ENCODE results near the gene TBX10.

Gene TBX10

GRCh38 chr11:67657300-67657699 lies 17.7 kb upstream of the TBX10 start:
- CTCF ChIA-PET, result interaction anchor here (1.1 to 8.9 kb wide), 6 partner anchors 9 to 29 kb away, joined by 3 to 101 read pairs (median 6); partner anchors contain the start of genes NUDT8 and TBX10
- no peak for TF ChIP-seq CTCF (IDR thresholded peaks at IDR 0.05; ENCODE audit: insufficient read depth, low read length, missing control alignments)
- DNase-seq (ENCODE audit: low read depth, low spot score), result no peak
- no peak overlapping the region for H3K4me3 ChIP-seq (ENCODE audit: low read depth, low read length)
- POLR2A ChIA-PET, result no interaction called here

- POLR2A ChIA-PET, result no interaction called here
These were observed 16.8 kb upstream of the TBX10 start for GRCh38 chr11:67656278-67656922.

GRCh38 chr11:67654225-67654624 lies 14.7 kb upstream of the TBX10 start:
- POLR2A ChIA-PET, result no interaction called here
- no peak overlapping the region for H3K4me3 ChIP-seq (ENCODE audit: low read depth, low read length)
- no peak for DNase-seq (ENCODE audit: low read depth, low spot score)
- no peak for TF ChIP-seq CTCF (IDR thresholded peaks at IDR 0.05; ENCODE audit: insufficient read depth, low read length, missing control alignments)
- CTCF ChIA-PET, result interaction anchor here (8.9 kb wide), 1 partner anchor 26 kb away, joined by 101 read pairs; the partner anchor contains the start of gene NUDT8

More at GRCh38 chr11:67656278-67656922, 16.8 kb upstream of the TBX10 start:
- TF ChIP-seq CTCF (IDR thresholded peaks at IDR 0.05; ENCODE audit: insufficient read depth, low read length, missing control alignments), result no peak
- no peak overlapping the region for H3K4me3 ChIP-seq (ENCODE audit: low read depth, low read length)
- DNase-seq (ENCODE audit: low read depth, low spot score), result no peak
- CTCF ChIA-PET, result interaction anchor here (0.8 to 8.9 kb wide), 6 partner anchors 10 to 72 kb away, joined by 3 to 101 read pairs (median 5); partner anchors contain the start of genes NUDT8 and TBX10

GRCh38 chr11:67652965-67653845 lies 13.6 kb upstream of the TBX10 start:
- ChIA-PET CTCF (no interaction called here), POLR2A (no interaction called here)
- DNase-seq (ENCODE audit: low read depth, low spot score), result no peak
- H3K4me3 ChIP-seq (ENCODE audit: low read depth, low read length), result no peak overlapping the region
- TF ChIP-seq CTCF (IDR thresholded peaks at IDR 0.05; ENCODE audit: insufficient read depth, low read length, missing control alignments), result no peak

- ChIA-PET POLR2A (no interaction called here), CTCF (interaction anchor here (1.2 to 3.2 kb wide), 2 partner anchors 23 to 80 kb away, joined by 3 to 24 read pairs; partner anchors contain the start of gene NUDT8)
- H3K4me3 ChIP-seq (ENCODE audit: low read depth, low read length), result no peak overlapping the region
- no peak for TF ChIP-seq CTCF (IDR thresholded peaks at IDR 0.05; ENCODE audit: insufficient read depth, low read length, missing control alignments)
- DNase-seq (ENCODE audit: low read depth, low spot score), result no peak
These were observed 12.6 kb upstream of the TBX10 start for GRCh38 chr11:67651976-67652781.

Data from AG04449 (cell line).